NCI-H2196 treated with DMSO at 0.1 percent for 48 hours (cell line): ENCODE results near the gene KANTR.
"Not testable (repeated sequence)": the region's sequence is repeated elsewhere in the genome, so short reads cannot be mapped to it uniquely, and the experiment has no call there.

Source experiments
- DNase-seq: peaks from one replicate; lab custom pipeline; 2025; ENCODE audit not compliant: unreplicated experiment; lab: John Stamatoyannopoulos, UW

The KANTR gene

GRCh38 chrX:53122013-53122412, 28.1 kb downstream of the KANTR start:
- DNase-seq, result no peak

GRCh38 chrX:53125506-53125905, 31.6 kb downstream of the KANTR start:
- no peak for DNase-seq

GRCh38 chrX:53126377-53126776, 32.4 kb downstream of the KANTR start:
- no peak for DNase-seq

GRCh38 chrX:53128097-53128749, 34.3 kb downstream of the KANTR start:
- DNase-seq, result no peak

GRCh38 chrX:53133400-53133799, 39.5 kb downstream of the KANTR start:
- DNase-seq, result no peak

- DNase-seq, result no peak
These were observed 41.6 kb downstream of the KANTR start for GRCh38 chrX:53135581-53135980.

GRCh38 chrX:53153581-53153980, 59.6 kb downstream of the KANTR start:
- DNase-seq, result no peak

- DNase-seq, result no peak
These were observed 61.7 kb downstream of the KANTR start for GRCh38 chrX:53155512-53156206.

- DNase-seq, result no peak
These were observed 62.3 kb downstream of the KANTR start for GRCh38 chrX:53156207-53156596.

- no peak for DNase-seq
These were observed 65.2 kb downstream of the KANTR start for GRCh38 chrX:53159184-53159583.

- DNase-seq, result no peak
These were observed 66.5 kb downstream of the KANTR start for GRCh38 chrX:53160297-53160983.

GRCh38 chrX:53163436-53163835, 69.5 kb downstream of the KANTR start:
- no peak for DNase-seq

GRCh38 chrX:53164566-53164965, 70.6 kb downstream of the KANTR start:
- not testable (repeated sequence) for DNase-seq

GRCh38 chrX:53166103-53166502, 72.2 kb downstream of the KANTR start:
- DNase-seq, result no peak

- no peak for DNase-seq
These were observed 77.4 kb downstream of the KANTR start for GRCh38 chrX:53171356-53171755.
